ENCODE results near the gene GLB1L3.

Gene GLB1L3

GRCh38 chr11:134357545-134357839, 81.3 kb downstream of the GLB1L3 start:
- no peak overlapping the region for H3K9ac ChIP-seq (ENCODE audit: low read depth, low read length)
- H3K9me3 ChIP-seq (ENCODE audit: control insufficient read depth, insufficient read depth, low read length), result no peaks in the 10 kb centered on the region
- H3K4me3 ChIP-seq (ENCODE audit: low read depth, low read length), result no peak overlapping the region
- H3K4me1 ChIP-seq (ENCODE audit: control insufficient read depth, insufficient read depth, low read length), result peaks cover 4% of the 10 kb centered on the region; the same call in 1 of the 2 replicates
- no peaks in the 10 kb centered on the region for H3K36me3 ChIP-seq (ENCODE audit: control insufficient read depth, insufficient read depth, low read length)
- no peaks in the 10 kb centered on the region for H3K27me3 ChIP-seq (ENCODE audit: control insufficient read depth, insufficient read depth, low read length)
- no peak overlapping the region for H3K27ac ChIP-seq (ENCODE audit: low read depth, low read length)

DNA sequence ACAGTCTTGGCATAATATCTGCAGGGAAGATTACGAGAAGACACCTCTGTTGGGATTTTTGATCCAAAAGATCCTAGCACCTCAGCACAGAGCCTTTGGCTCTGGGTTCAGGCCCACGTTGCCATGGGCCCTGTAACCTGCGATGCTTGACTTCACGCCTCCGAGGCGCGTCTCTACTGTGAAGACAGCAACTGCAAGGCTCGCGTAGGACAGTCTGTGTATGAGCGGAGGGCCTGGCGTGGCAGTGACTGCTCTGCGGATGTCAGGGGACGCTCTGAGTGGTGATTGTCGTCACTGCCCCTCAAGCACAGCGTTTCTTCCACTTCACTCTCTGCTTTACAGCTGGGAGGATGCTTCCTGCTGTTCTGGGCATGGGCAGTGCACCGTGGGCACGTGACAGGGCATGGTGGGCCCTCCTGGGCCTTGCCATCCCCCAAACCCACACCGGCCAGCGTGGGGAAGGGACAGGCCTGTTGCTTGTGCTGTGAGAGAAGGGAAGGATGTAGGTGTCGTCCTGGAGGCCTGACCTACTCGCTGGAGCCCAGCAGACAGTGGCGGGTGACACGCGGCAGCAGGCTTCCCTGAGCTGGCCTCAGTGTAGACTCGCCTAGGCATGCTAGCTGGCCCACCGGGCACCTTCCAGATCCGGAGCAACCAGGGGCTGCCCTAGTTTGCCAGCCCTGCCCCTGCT, 82.1 kb downstream of the GLB1L3 start:
- Histone ChIP-seq H3K36me3 (ENCODE audit: control insufficient read depth, insufficient read depth, low read length) (no peaks in the 10 kb centered on the region), H3K4me1 (ENCODE audit: control insufficient read depth, insufficient read depth, low read length) (peaks cover 4% of the 10 kb centered on the region; the same call in 1 of the 2 replicates), H3K27ac (ENCODE audit: low read depth, low read length) (no peak overlapping the region), H3K9ac (ENCODE audit: low read depth, low read length) (no peak overlapping the region), H3K27me3 (ENCODE audit: control insufficient read depth, insufficient read depth, low read length) (no peaks in the 10 kb centered on the region), H3K9me3 (ENCODE audit: control insufficient read depth, insufficient read depth, low read length) (no peaks in the 10 kb centered on the region), H3K4me3 (ENCODE audit: low read depth, low read length) (no peak overlapping the region)

- Histone ChIP-seq H3K27me3 (ENCODE audit: control insufficient read depth, insufficient read depth, low read length) (no peaks in the 10 kb centered on the region), H3K9ac (ENCODE audit: low read depth, low read length) (no peak overlapping the region), H3K9me3 (ENCODE audit: control insufficient read depth, insufficient read depth, low read length) (no peaks in the 10 kb centered on the region), H3K4me3 (ENCODE audit: low read depth, low read length) (no peak overlapping the region), H3K4me1 (ENCODE audit: control insufficient read depth, insufficient read depth, low read length) (peaks cover 4% of the 10 kb centered on the region; the same call in 1 of the 2 replicates), H3K36me3 (ENCODE audit: control insufficient read depth, insufficient read depth, low read length) (no peaks in the 10 kb centered on the region), H3K27ac (ENCODE audit: low read depth, low read length) (no peak overlapping the region)
Observed at GRCh38 chr11:134358856-134359490, 82.8 kb downstream of the GLB1L3 start.

GRCh38 chr11:134359646-134360045, 83.5 kb downstream of the GLB1L3 start:
- Histone ChIP-seq H3K27ac (ENCODE audit: low read depth, low read length) (no peak overlapping the region), H3K4me1 (ENCODE audit: control insufficient read depth, insufficient read depth, low read length) (peaks cover 4% of the 10 kb centered on the region; the same call in 1 of the 2 replicates), H3K9me3 (ENCODE audit: control insufficient read depth, insufficient read depth, low read length) (no peaks in the 10 kb centered on the region), H3K36me3 (ENCODE audit: control insufficient read depth, insufficient read depth, low read length) (no peaks in the 10 kb centered on the region), H3K9ac (ENCODE audit: low read depth, low read length) (no peak overlapping the region), H3K27me3 (ENCODE audit: control insufficient read depth, insufficient read depth, low read length) (no peaks in the 10 kb centered on the region), H3K4me3 (ENCODE audit: low read depth, low read length) (no peak overlapping the region)

GRCh38 chr11:134360050-134360835, 84.1 kb downstream of the GLB1L3 start:
- Histone ChIP-seq H3K27me3 (ENCODE audit: control insufficient read depth, insufficient read depth, low read length) (no peaks in the 10 kb centered on the region), H3K9me3 (ENCODE audit: control insufficient read depth, insufficient read depth, low read length) (no peaks in the 10 kb centered on the region), H3K27ac (ENCODE audit: low read depth, low read length) (no peak overlapping the region), H3K9ac (ENCODE audit: low read depth, low read length) (no peak overlapping the region), H3K4me1 (ENCODE audit: control insufficient read depth, insufficient read depth, low read length) (peaks cover 4% of the 10 kb centered on the region; the same call in 1 of the 2 replicates), H3K4me3 (ENCODE audit: low read depth, low read length) (no peak overlapping the region), H3K36me3 (ENCODE audit: control insufficient read depth, insufficient read depth, low read length) (no peaks in the 10 kb centered on the region)

DNA sequence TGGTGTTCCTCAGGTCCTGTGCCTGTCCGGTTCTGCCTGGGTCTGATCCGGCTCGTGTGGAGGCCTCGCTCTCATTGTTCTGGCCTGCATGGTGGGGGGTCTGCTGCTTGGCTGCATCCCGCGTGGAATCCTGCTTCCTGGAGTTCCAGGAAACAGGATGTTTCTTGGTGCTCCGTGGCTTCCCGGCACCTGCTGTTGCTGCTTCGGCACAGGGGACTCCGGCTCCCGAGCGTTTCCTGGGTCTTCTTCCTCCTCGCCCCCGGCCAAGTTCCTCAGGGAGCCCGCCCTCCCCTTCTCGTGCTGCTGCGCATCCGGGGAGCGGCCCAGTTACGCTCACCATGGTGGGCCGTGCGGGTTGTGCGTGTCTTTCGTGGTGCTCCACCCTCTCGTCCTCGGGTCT, 85.5 kb downstream of the GLB1L3 start:
- H3K9ac ChIP-seq (ENCODE audit: low read depth, low read length), result no peak overlapping the region
- H3K4me1 ChIP-seq (ENCODE audit: control insufficient read depth, insufficient read depth, low read length), result peaks cover 4% of the 10 kb centered on the region; the same call in 1 of the 2 replicates
- no peaks in the 10 kb centered on the region for H3K27me3 ChIP-seq (ENCODE audit: control insufficient read depth, insufficient read depth, low read length)
- no peaks in the 10 kb centered on the region for H3K36me3 ChIP-seq (ENCODE audit: control insufficient read depth, insufficient read depth, low read length)
- H3K9me3 ChIP-seq (ENCODE audit: control insufficient read depth, insufficient read depth, low read length), result no peaks in the 10 kb centered on the region
- no peak overlapping the region for H3K4me3 ChIP-seq (ENCODE audit: low read depth, low read length)
- H3K27ac ChIP-seq (ENCODE audit: low read depth, low read length), result no peak overlapping the region

- Histone ChIP-seq H3K27ac (ENCODE audit: low read depth, low read length) (no peak overlapping the region), H3K4me3 (ENCODE audit: low read depth, low read length) (no peak overlapping the region), H3K27me3 (ENCODE audit: control insufficient read depth, insufficient read depth, low read length) (no peaks in the 10 kb centered on the region), H3K4me1 (ENCODE audit: control insufficient read depth, insufficient read depth, low read length) (peaks cover 4% of the 10 kb centered on the region; the same call in 1 of the 2 replicates), H3K9ac (ENCODE audit: low read depth, low read length) (no peak overlapping the region), H3K9me3 (ENCODE audit: control insufficient read depth, insufficient read depth, low read length) (no peaks in the 10 kb centered on the region), H3K36me3 (ENCODE audit: control insufficient read depth, insufficient read depth, low read length) (no peaks in the 10 kb centered on the region)
Observed at GRCh38 chr11:134362192-134362901, 86.2 kb downstream of the GLB1L3 start.

GRCh38 chr11:134363161-134363560, 87.0 kb downstream of the GLB1L3 start:
- Histone ChIP-seq H3K36me3 (ENCODE audit: control insufficient read depth, insufficient read depth, low read length) (no peaks in the 10 kb centered on the region), H3K27me3 (ENCODE audit: control insufficient read depth, insufficient read depth, low read length) (no peaks in the 10 kb centered on the region), H3K4me1 (ENCODE audit: control insufficient read depth, insufficient read depth, low read length) (peaks cover 4% of the 10 kb centered on the region; the same call in 1 of the 2 replicates), H3K9ac (ENCODE audit: low read depth, low read length) (no peak overlapping the region), H3K9me3 (ENCODE audit: control insufficient read depth, insufficient read depth, low read length) (no peaks in the 10 kb centered on the region), H3K27ac (ENCODE audit: low read depth, low read length) (no peak overlapping the region), H3K4me3 (ENCODE audit: low read depth, low read length) (no peak overlapping the region)

DNA sequence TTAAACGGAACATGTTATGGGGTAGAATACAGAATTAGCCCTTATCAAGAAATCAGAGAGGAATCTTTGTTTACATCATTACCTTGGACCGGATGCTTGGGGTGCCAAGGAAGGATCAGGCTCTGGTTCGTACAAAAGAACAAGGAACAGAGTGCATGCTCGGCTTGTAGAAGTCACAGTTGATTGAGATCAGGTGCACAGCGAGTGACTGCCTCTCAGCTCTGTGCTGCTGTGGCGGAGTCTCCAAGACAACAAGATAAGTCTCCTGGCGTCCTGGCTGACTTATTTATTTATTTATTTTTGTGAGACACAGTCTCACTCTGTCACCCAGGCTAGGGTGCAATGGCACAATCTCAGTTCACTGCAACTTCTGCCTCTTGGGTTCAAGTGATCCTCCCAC, 87.4 kb downstream of the GLB1L3 start:
- Histone ChIP-seq H3K9ac (ENCODE audit: low read depth, low read length) (no peak overlapping the region), H3K4me3 (ENCODE audit: low read depth, low read length) (no peak overlapping the region), H3K36me3 (ENCODE audit: control insufficient read depth, insufficient read depth, low read length) (no peaks in the 10 kb centered on the region), H3K4me1 (ENCODE audit: control insufficient read depth, insufficient read depth, low read length) (peaks cover 4% of the 10 kb centered on the region; the same call in 1 of the 2 replicates), H3K27me3 (ENCODE audit: control insufficient read depth, insufficient read depth, low read length) (no peaks in the 10 kb centered on the region), H3K27ac (ENCODE audit: low read depth, low read length) (no peak overlapping the region), H3K9me3 (ENCODE audit: control insufficient read depth, insufficient read depth, low read length) (no peaks in the 10 kb centered on the region)

DNA sequence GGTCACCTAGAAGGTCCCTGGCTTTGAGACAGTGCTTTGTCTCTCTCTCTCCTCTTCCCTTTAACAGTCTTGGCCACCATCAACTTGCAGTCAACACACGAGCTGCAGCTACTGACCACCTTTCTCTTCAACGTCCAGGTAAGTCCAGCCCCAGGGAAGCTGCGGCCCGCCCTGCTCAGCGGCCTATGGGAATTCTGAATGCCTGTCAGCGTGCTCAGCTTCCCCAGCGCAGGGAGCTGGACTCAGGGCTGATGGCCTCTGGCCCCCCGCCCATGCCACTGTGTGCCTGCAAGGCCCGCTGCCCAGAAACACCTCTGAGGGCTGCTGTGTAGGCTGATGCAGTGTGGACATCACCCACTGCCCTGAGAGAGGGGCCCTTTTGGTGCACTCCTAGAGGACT, 88.1 kb downstream of the GLB1L3 start:
- H3K9me3 ChIP-seq (ENCODE audit: control insufficient read depth, insufficient read depth, low read length), result no peaks in the 10 kb centered on the region
- H3K27me3 ChIP-seq (ENCODE audit: control insufficient read depth, insufficient read depth, low read length), result no peaks in the 10 kb centered on the region
- no peak overlapping the region for H3K27ac ChIP-seq (ENCODE audit: low read depth, low read length)

More for the DNA sequence above, 88.1 kb downstream of the GLB1L3 start:
- Histone ChIP-seq H3K4me1 (ENCODE audit: control insufficient read depth, insufficient read depth, low read length) (peaks cover 4% of the 10 kb centered on the region; the same call in 1 of the 2 replicates), H3K9ac (ENCODE audit: low read depth, low read length) (no peak overlapping the region), H3K36me3 (ENCODE audit: control insufficient read depth, insufficient read depth, low read length) (no peaks in the 10 kb centered on the region), H3K4me3 (ENCODE audit: low read depth, low read length) (no peak overlapping the region)

Data from HUES48 (cell line).